HCT116 (cell line): Measurements from ENCODE around the gene APP.

Source experiments
- CEBPB ChIP-seq: IDR thresholded peaks from 2 replicates; pipeline ENCODE4 v1.6.1; 2012; ENCODE audit warnings: low read depth
- CTCF ChIP-seq, 3 experiments: fragments of 200-600 bp in 1 of 3; sonication (generic) in 1 of 3; IDR thresholded peaks in 2 of 3; conservative IDR thresholded peaks in 1 of 3; 2 replicates each; pipeline ENCODE4 v1.5.1; 2012 to 2017; ENCODE audit warnings: low read depth in 2 of 3, low read length in 2 of 3, antibody characterized with exemption in 1 of 3, borderline replicate concordance in 1 of 3, control low read depth in 1 of 3, mild to moderate bottlenecking in 1 of 3, mixed read lengths in 1 of 3, mixed run types in 1 of 3, moderate library complexity in 1 of 3; ENCODE audit not compliant: insufficient read depth in 1 of 3
- ELF1 ChIP-seq: IDR thresholded peaks from 2 replicates; pipeline ENCODE4 v1.6.1; 2012; ENCODE audit warnings: low read depth, borderline replicate concordance
- EZH2 ChIP-seq: fragments of 200-600 bp; sonication (generic); IDR thresholded peaks from 2 replicates; pipeline ENCODE4 v1.6.1; 2017; ENCODE audit warnings: antibody characterized with exemption, mixed run types
- EZH2phosphoT487 ChIP-seq: fragments of 200-600 bp; IDR thresholded peaks from 2 replicates; pipeline ENCODE4 v1.6.1; 2018; ENCODE audit warnings: antibody characterized with exemption, borderline replicate concordance
- FOSL1 ChIP-seq: IDR thresholded peaks from 2 replicates; pipeline ENCODE4 v1.6.1; 2012; ENCODE audit warnings: low read depth
- MAX ChIP-seq: IDR thresholded peaks from 2 replicates; pipeline ENCODE4 v1.6.1; 2012
- POLR2A ChIP-seq: IDR thresholded peaks from 2 replicates; pipeline ENCODE4 v1.7.0; 2011; ENCODE audit warnings: borderline replicate concordance; ENCODE audit not compliant: insufficient read depth, insufficient read length; ENCODE audit errors: extremely low read depth
- POLR2AphosphoS5 ChIP-seq: IDR thresholded peaks from 2 replicates; pipeline ENCODE4 v1.6.1; 2011; ENCODE audit warnings: mild to moderate bottlenecking, low read depth, low read length, moderate library complexity
- RAD21 ChIP-seq: IDR thresholded peaks from 2 replicates; pipeline ENCODE4 v1.6.1; 2012; ENCODE audit warnings: low read depth, mild to moderate bottlenecking
- REST ChIP-seq: IDR thresholded peaks from 2 replicates; pipeline ENCODE4 v1.6.1; 2012; ENCODE audit warnings: low read depth

- TF ChIP-seq CTCF (IDR thresholded peaks at IDR 0.05 in 2 of 3, conservative IDR thresholded peaks at IDR 0.05 in 1 of 3; ENCODE audit: borderline replicate concordance in 1 of 3, insufficient read depth in 1 of 3, low read depth in 2 of 3, low read length in 2 of 3) (no peak), MAX (no peak), REST (no peak), POLR2A (no peak), CEBPB (no peak), EZH2phosphoT487 (no peak), POLR2AphosphoS5 (no peak), ELF1 (no peak), EZH2 (no peak), RAD21 (no peak), FOSL1 (no peak)
Observed at GRCh38 chr21:26093122-26093521, 77.4 kb downstream of the APP start.
